Measurements from ENCODE around the gene ZSCAN18.

The ZSCAN18 gene

GRCh38 chr19:58052256-58052655 lies 45.8 kb downstream of the ZSCAN18 start:
- DNase-seq (ENCODE audit: low spot score) = no peak
- TF ChIP-seq CTCF (IDR thresholded peaks at IDR 0.05; ENCODE audit: extremely low read depth, missing control alignments) = no peak

- no peak for TF ChIP-seq CTCF (IDR thresholded peaks at IDR 0.05; ENCODE audit: extremely low read depth, missing control alignments)
- no peak for DNase-seq (ENCODE audit: low spot score)
Observed at GRCh38 chr19:58047672-58048071, 50.4 kb downstream of the ZSCAN18 start.

- no peak for DNase-seq (ENCODE audit: low spot score)
- no peak for TF ChIP-seq CTCF (IDR thresholded peaks at IDR 0.05; ENCODE audit: extremely low read depth, missing control alignments)
Observed at GRCh38 chr19:58046856-58047255, 51.2 kb downstream of the ZSCAN18 start.

GRCh38 chr19:58045411-58046050 lies 52.5 kb downstream of the ZSCAN18 start:
- no peak for TF ChIP-seq CTCF (IDR thresholded peaks at IDR 0.05; ENCODE audit: extremely low read depth, missing control alignments)
- no peak for DNase-seq (ENCODE audit: low spot score)

GRCh38 chr19:58044886-58045285 lies 53.1 kb downstream of the ZSCAN18 start:
- DNase-seq (ENCODE audit: low spot score) = no peak
- no peak for TF ChIP-seq CTCF (IDR thresholded peaks at IDR 0.05; ENCODE audit: extremely low read depth, missing control alignments)

GRCh38 chr19:58044391-58044790 lies 53.6 kb downstream of the ZSCAN18 start:
- TF ChIP-seq CTCF (IDR thresholded peaks at IDR 0.05; ENCODE audit: extremely low read depth, missing control alignments) = no peak
- no peak for DNase-seq (ENCODE audit: low spot score)

GRCh38 chr19:58042495-58043340 lies 55.3 kb downstream of the ZSCAN18 start:
- TF ChIP-seq CTCF (IDR thresholded peaks at IDR 0.05; ENCODE audit: extremely low read depth, missing control alignments) = no peak
- no peak for DNase-seq (ENCODE audit: low spot score)
